Mesenchymal stem cell (in vitro differentiated cells and primary cell): ENCODE measurements around the gene USP31.
A peak's percentile ranks its signal among the peaks of the same experiment; 100 is the strongest.
"Not testable (repeated sequence)": the region's sequence is repeated elsewhere in the genome, so short reads cannot be mapped to it uniquely, and the experiment has no call there.

Source experiments
- DNase-seq: peaks from one replicate; pipeline ENCODE4 v3.0.0-alpha.2; 2013
- H2AFZ ChIP-seq: one replicate; pipeline ENCODE4 v1.6.1; 2013; ENCODE audit warnings: low read depth, mild to moderate bottlenecking, control low read depth, inconsistent platforms, low read length, moderate library complexity
- H2AK5ac ChIP-seq: 2 replicates; pipeline ENCODE4 v1.6.1; 2013; ENCODE audit warnings: low read length, moderate library complexity, mild to moderate bottlenecking, inconsistent platforms; ENCODE audit not compliant: severe bottlenecking
- H2BK120ac ChIP-seq: one replicate; pipeline ENCODE4 v1.6.1; 2013; ENCODE audit warnings: low read depth, mild to moderate bottlenecking, inconsistent platforms, low read length, moderate library complexity
- H2BK12ac ChIP-seq, 2 experiments: one replicate each; pipeline ENCODE4 v1.6.1; 2013; ENCODE audit warnings: inconsistent platforms in 2 of 2, low read length in 2 of 2, mild to moderate bottlenecking in 2 of 2, moderate library complexity in 2 of 2, control low read depth in 1 of 2
- H2BK15ac ChIP-seq: one replicate; pipeline ENCODE4 v1.6.1; 2013; ENCODE audit warnings: mild to moderate bottlenecking, low read depth, inconsistent platforms; ENCODE audit not compliant: poor library complexity, severe bottlenecking
- H2BK5ac ChIP-seq: 2 replicates; pipeline ENCODE4 v1.6.1; 2013; ENCODE audit warnings: low read depth, mild to moderate bottlenecking, low read length, control low read depth, inconsistent platforms; ENCODE audit not compliant: poor library complexity, severe bottlenecking
- H3K14ac ChIP-seq, 2 experiments: one replicate each; pipeline ENCODE4 v1.6.1; 2013; ENCODE audit warnings: inconsistent platforms in 2 of 2, low read length in 2 of 2, control low read depth in 1 of 2, mild to moderate bottlenecking in 1 of 2, moderate library complexity in 1 of 2
- H3K18ac ChIP-seq, 2 experiments: one replicate each; pipeline ENCODE4 v1.6.1; 2013; ENCODE audit warnings: inconsistent platforms in 2 of 2, low read length in 2 of 2, control low read depth in 1 of 2, low read depth in 1 of 2, mild to moderate bottlenecking in 1 of 2
- H3K23ac ChIP-seq, 2 experiments: one replicate each; pipeline ENCODE4 v1.6.1; 2013; ENCODE audit warnings: inconsistent platforms in 2 of 2, low read length in 2 of 2, mild to moderate bottlenecking in 2 of 2, moderate library complexity in 2 of 2, control low read depth in 1 of 2
- H3K27ac ChIP-seq: 2 replicates; pipeline ENCODE4 v1.5.1; 2013; ENCODE audit warnings: mild to moderate bottlenecking, moderate library complexity, low read length, control low read depth, inconsistent platforms; ENCODE audit not compliant: poor library complexity, severe bottlenecking
- H3K27me3 ChIP-seq, 2 experiments: 2 replicates each; pipeline versions ENCODE4 v1.6.1 to v1.7.0; 2013; ENCODE audit warnings: low read length in 2 of 2, mild to moderate bottlenecking in 2 of 2, moderate library complexity in 2 of 2, control low read depth in 1 of 2, inconsistent platforms in 1 of 2; ENCODE audit not compliant: control insufficient read depth in 1 of 2, insufficient read depth in 1 of 2
- H3K36me3 ChIP-seq, 2 experiments: 2 replicates each; pipeline versions ENCODE4 v1.6.1 to v1.7.0; 2013; ENCODE audit warnings: low read length in 2 of 2, control low read depth in 1 of 2, inconsistent platforms in 1 of 2, low read depth in 1 of 2, mild to moderate bottlenecking in 1 of 2; ENCODE audit not compliant: insufficient read depth in 2 of 2, control insufficient read depth in 1 of 2
- H3K4ac ChIP-seq, 2 experiments: one replicate each; pipeline ENCODE4 v1.6.1; 2013; ENCODE audit warnings: inconsistent platforms in 2 of 2, low read length in 2 of 2, mild to moderate bottlenecking in 2 of 2, moderate library complexity in 2 of 2, control low read depth in 1 of 2, low read depth in 1 of 2
- H3K4me1 ChIP-seq: 2 replicates; pipeline ENCODE4 v1.6.1; 2013; ENCODE audit warnings: low read depth, low read length, control low read depth; ENCODE audit not compliant: control insufficient read depth, insufficient read depth
- H3K4me2 ChIP-seq: 2 replicates; pipeline ENCODE4 v1.6.1; 2013; ENCODE audit warnings: low read length, mild to moderate bottlenecking, inconsistent platforms; ENCODE audit not compliant: poor library complexity, severe bottlenecking
- H3K4me3 ChIP-seq, 2 experiments: 2 replicates each; pipeline versions ENCODE4 v1.5.1 to v1.7.0; 2013; ENCODE audit warnings: low read length in 2 of 2, mild to moderate bottlenecking in 2 of 2, control low read depth in 1 of 2, low read depth in 1 of 2; ENCODE audit not compliant: insufficient read depth in 1 of 2
- H3K79me1 ChIP-seq: replicated peaks from 2 replicates; pipeline ENCODE4 v1.6.1; 2013; ENCODE audit warnings: mild to moderate bottlenecking, control low read depth, low read length, inconsistent platforms; ENCODE audit not compliant: poor library complexity, severe bottlenecking
- H3K9ac ChIP-seq: 2 replicates; pipeline ENCODE4 v1.7.0; 2013; ENCODE audit warnings: mild to moderate bottlenecking, low read length, moderate library complexity
- H3K9me3 ChIP-seq: 2 replicates; pipeline ENCODE4 v1.7.0; 2013; ENCODE audit warnings: mild to moderate bottlenecking, low read length; ENCODE audit not compliant: control insufficient read depth
- H4K8ac ChIP-seq: one replicate; pipeline ENCODE4 v1.6.1; 2013; ENCODE audit warnings: inconsistent platforms, mild to moderate bottlenecking, low read length, moderate library complexity
- H4K91ac ChIP-seq: one replicate; pipeline ENCODE4 v1.6.1; 2013; ENCODE audit warnings: mild to moderate bottlenecking, low read length, inconsistent platforms
- WGBS: methylation state at CpG from one replicate; pipeline ENCODE4 v1.1.7; 2013; ENCODE audit warnings: mixed read lengths; 5-methylcytosine and 5-hydroxymethylcytosine counted together

USP31 gene

DNA sequence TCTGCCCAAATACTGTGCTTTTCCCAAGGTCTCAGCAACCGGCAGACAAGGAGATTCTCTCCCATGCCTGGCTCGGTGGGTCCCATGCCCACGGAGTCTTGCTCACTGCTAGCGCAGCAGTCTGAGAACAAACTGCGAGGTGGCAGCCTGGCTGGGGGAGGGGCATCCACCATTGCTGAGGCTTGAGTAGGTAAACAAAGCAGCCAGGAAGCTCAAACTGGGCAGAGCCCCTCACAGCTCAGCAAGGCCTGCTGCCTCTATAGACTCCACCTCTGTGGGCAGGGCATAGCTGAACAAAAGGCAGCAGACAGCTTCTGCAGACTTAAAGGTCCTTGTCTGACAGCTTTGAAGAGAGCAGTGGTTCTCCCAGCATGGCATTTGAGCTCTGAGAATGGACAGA lies 55.1 kb downstream of the USP31 start:
- H3K4me1 ChIP-seq, H2BK15ac ChIP-seq, H3K14ac ChIP-seq, H3K27ac ChIP-seq, DNase-seq, H2BK120ac ChIP-seq, H4K8ac ChIP-seq, H3K4me3 ChIP-seq, H3K23ac ChIP-seq, H3K9me3 ChIP-seq, H3K27me3 ChIP-seq, H3K18ac ChIP-seq, H2BK5ac ChIP-seq, H2BK12ac ChIP-seq, H2AK5ac ChIP-seq, H3K4me2 ChIP-seq, H3K4ac ChIP-seq, H4K91ac ChIP-seq, H2AFZ ChIP-seq, H3K9ac ChIP-seq: not testable (repeated sequence)
- WGBS = 99% methylated on average over 5 of the region's 5 CpGs
- Histone ChIP-seq H3K36me3 (peaks cover 14 to 25% of the 10 kb centered on the region in 2 experiments), H3K79me1 (peaks cover 11% of the 10 kb centered on the region)

DNA sequence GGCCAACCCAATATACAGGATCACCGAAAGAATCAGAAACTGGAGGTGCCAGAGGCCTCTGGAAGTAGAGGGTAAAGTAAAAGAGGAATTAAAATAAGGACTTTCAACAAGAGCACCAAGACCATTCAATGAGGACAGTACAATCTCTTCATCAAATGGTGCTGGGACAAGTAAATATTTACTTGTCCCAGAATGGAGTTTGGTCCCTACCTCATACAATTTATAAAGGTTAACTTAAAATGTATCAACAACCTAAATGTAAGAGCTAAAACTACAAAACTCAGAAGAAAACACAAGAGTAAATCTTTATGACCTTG lies 56.5 kb downstream of the USP31 start:
- H3K79me1 ChIP-seq = peaks cover 15% of the 10 kb centered on the region
- WGBS = 100% methylated on average over 1 of the region's 1 CpG
- H4K91ac ChIP-seq = no peak overlapping the region
- H3K9me3 ChIP-seq = no peaks in the 10 kb centered on the region
- H3K27ac ChIP-seq = no peak overlapping the region
- H3K36me3 ChIP-seq = peaks cover 24 to 36% of the 10 kb centered on the region in 2 experiments
- no peak overlapping the region for H3K14ac ChIP-seq
- no peak overlapping the region for H3K4me2 ChIP-seq
- H3K27me3 ChIP-seq = no peaks in the 10 kb centered on the region
- H2BK15ac ChIP-seq = no peak overlapping the region
- H2AK5ac ChIP-seq = no peak overlapping the region
- H2BK5ac ChIP-seq = no peak overlapping the region
- H3K4me3 ChIP-seq = no peak overlapping the region
- H3K18ac ChIP-seq = no peak overlapping the region
- no peak overlapping the region for H2BK12ac ChIP-seq
- H3K9ac ChIP-seq = no peak overlapping the region
- no peak overlapping the region for H3K4ac ChIP-seq
- DNase-seq = no peak
- H3K23ac ChIP-seq = no peak overlapping the region
- no peak overlapping the region for H2AFZ ChIP-seq
- H4K8ac ChIP-seq = no peak overlapping the region
- no peaks in the 10 kb centered on the region for H3K4me1 ChIP-seq
- H2BK120ac ChIP-seq = no peak overlapping the region

DNA sequence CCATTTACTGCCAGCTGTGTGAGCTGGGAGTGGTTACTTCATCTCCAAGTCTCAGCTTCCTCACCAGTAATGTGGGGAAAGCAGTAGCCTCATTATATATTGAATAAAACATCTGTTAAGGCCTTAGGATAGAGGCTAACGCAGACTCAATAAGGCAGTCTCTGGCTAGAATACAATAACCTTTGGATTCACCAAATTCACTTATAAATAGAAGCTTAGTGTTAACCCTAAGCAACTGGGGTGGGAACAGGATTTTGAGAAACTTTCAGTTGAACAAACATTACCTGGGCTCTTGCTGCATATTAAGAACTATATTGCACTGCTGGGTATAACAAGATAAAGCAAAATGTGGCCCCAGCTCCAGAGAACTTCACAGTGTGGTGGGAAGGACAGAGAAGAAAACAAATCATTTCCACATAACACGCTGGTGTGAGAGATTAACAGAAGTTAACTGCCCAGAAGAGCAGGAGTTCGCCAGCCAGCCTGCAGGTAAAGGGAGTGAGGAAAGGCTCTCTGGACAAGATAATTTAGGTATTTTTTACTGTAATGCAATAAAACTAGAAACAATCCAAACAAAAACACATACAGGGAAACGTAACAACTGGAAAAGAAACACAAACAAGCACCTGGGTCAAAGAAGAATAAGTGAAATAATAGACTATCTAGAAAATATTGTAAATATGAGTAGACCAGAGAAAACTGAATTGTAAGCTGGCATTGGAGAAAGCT lies 57.0 kb downstream of the USP31 start:
- Histone ChIP-seq H2BK12ac (no peak overlapping the region), H4K91ac (no peak overlapping the region), H3K23ac (no peak overlapping the region), H3K4me3 (no peak overlapping the region), H3K9ac (no peak overlapping the region), H2BK5ac (no peak overlapping the region), H3K27me3 (no peaks in the 10 kb centered on the region), H2AK5ac (no peak overlapping the region), H2AFZ (no peak overlapping the region), H2BK120ac (no peak overlapping the region), H4K8ac (no peak overlapping the region), H3K14ac (no peak overlapping the region), H3K4me1 (no peaks in the 10 kb centered on the region), H3K4me2 (no peak overlapping the region), H2BK15ac (no peak overlapping the region), H3K9me3 (no peaks in the 10 kb centered on the region), H3K79me1 (peaks cover 15% of the 10 kb centered on the region), H3K18ac (no peak overlapping the region), H3K4ac (no peak overlapping the region), H3K27ac (no peak overlapping the region), H3K36me3 (peaks cover 24 to 40% of the 10 kb centered on the region in 2 experiments)
- WGBS = 100% methylated on average over 1 of the region's 4 CpGs
- no peak for DNase-seq

DNA sequence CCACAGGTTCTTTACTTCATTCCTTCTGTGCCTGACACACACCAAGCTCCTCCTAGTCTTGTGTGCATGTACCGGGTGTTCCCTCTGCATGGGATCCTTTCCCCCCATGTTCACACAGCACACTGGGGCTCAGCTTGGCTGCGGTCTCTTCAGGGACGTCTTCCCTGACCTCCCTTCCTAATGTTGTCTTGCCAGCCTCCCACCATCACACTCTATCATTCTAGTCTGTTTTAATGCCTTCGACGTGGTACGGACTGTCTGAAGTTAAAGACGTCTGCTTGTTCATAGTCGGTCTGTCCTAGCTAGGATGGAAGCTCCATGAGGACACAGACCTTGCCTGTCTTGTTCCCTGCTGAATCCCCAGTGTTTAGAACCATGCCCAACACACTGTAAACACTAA lies 60.1 kb downstream of the USP31 start:
- no peaks in the 10 kb centered on the region for H3K4me1 ChIP-seq
- H3K14ac ChIP-seq = peak overlapping the region in 1 of 2 experiments; percentile 65
- H3K27me3 ChIP-seq = no peaks in the 10 kb centered on the region
- H2AK5ac ChIP-seq = no peak overlapping the region
- H3K9me3 ChIP-seq = no peaks in the 10 kb centered on the region
- no peak overlapping the region for H2BK5ac ChIP-seq
- H3K79me1 ChIP-seq = peaks cover 15% of the 10 kb centered on the region
- H3K18ac ChIP-seq = no peak overlapping the region
- 97% methylated on average over 8 of the region's 8 CpGs for WGBS
- no peak overlapping the region for H3K23ac ChIP-seq
- H2BK15ac ChIP-seq = no peak overlapping the region
- no peak overlapping the region for H4K91ac ChIP-seq
- H3K9ac ChIP-seq = no peak overlapping the region
- H2BK12ac ChIP-seq = no peak overlapping the region
- H3K36me3 ChIP-seq = peaks cover 23 to 55% of the 10 kb centered on the region in 2 experiments
- H4K8ac ChIP-seq = no peak overlapping the region
- H3K27ac ChIP-seq = no peak overlapping the region
- no peak for DNase-seq
- H2AFZ ChIP-seq = no peak overlapping the region
- H3K4ac ChIP-seq = no peak overlapping the region
- no peak overlapping the region for H3K4me2 ChIP-seq
- no peak overlapping the region for H2BK120ac ChIP-seq
- H3K4me3 ChIP-seq = no peak overlapping the region
